GM23338 (cell line): ENCODE measurements around the gene MMP25. TPM values are rescaled to one million over a fixed set of nuclear protein-coding genes. Genes with fewer than 3 reads are reported as not detected.
"Not testable (repeated sequence)": the region's sequence is repeated elsewhere in the genome, so short reads cannot be mapped to it uniquely, and the experiment has no call there.

Experiments
- ATAC-seq: fragments of 200-7000 bp; cut with Tn5 transposase; 3 replicates; pipeline ENCODE4 v1.9.1; 2020
- DNase-seq: peaks from one replicate; pipeline ENCODE4 v3.0.0-alpha.2; 2015; ENCODE audit warnings: low spot score
- H2AFZ ChIP-seq: fragments of 200-600 bp; sonication (generic); 2 replicates; pipeline ENCODE4 v1.8.0; 2016; ENCODE audit warnings: antibody characterized with exemption, mild to moderate bottlenecking, moderate library complexity
- H3F3A ChIP-seq: fragments of 200-600 bp; sonication (generic); replicated peaks from 2 replicates; pipeline ENCODE4 v1.8.0; 2017; ENCODE audit warnings: antibody characterized with exemption, mixed run types, low read depth
- H3K27ac ChIP-seq: fragments of 200-600 bp; sonication (generic); 2 replicates; pipeline ENCODE4 v1.6.1; 2016; ENCODE audit warnings: low read depth
- H3K27me3 ChIP-seq: fragments of 200-600 bp; sonication (generic); 2 replicates; pipeline ENCODE4 v1.8.0; 2016; ENCODE audit warnings: mild to moderate bottlenecking, mixed run types, moderate library complexity; ENCODE audit not compliant: insufficient read depth
- H3K36me3 ChIP-seq: fragments of 200-600 bp; sonication (generic); 2 replicates; pipeline ENCODE4 v1.8.0; 2016; ENCODE audit warnings: mild to moderate bottlenecking; ENCODE audit not compliant: insufficient read depth
- H3K4me1 ChIP-seq: fragments of 200-600 bp; sonication (generic); 2 replicates; pipeline ENCODE4 v1.8.0; 2016; ENCODE audit warnings: mild to moderate bottlenecking, moderate library complexity; ENCODE audit not compliant: insufficient read depth
- H3K4me2 ChIP-seq: fragments of 200-600 bp; sonication (generic); 2 replicates; pipeline ENCODE4 v1.7.1; 2017; ENCODE audit warnings: mixed run types
- H3K4me3 ChIP-seq: fragments of 200-600 bp; sonication (generic); 2 replicates; pipeline ENCODE4 v1.6.1; 2016; ENCODE audit warnings: mixed run types
- H3K79me2 ChIP-seq: fragments of 200-600 bp; sonication (generic); replicated peaks from 2 replicates; pipeline ENCODE4 v1.8.0; 2017; ENCODE audit warnings: mild to moderate bottlenecking; ENCODE audit not compliant: insufficient read depth
- H3K9me2 ChIP-seq: fragments of 200-600 bp; sonication (generic); 2 replicates; pipeline ENCODE4 v1.8.0; 2017; ENCODE audit not compliant: insufficient read depth
- H4K20me1 ChIP-seq: fragments of 200-600 bp; sonication (generic); replicated peaks from 2 replicates; pipeline ENCODE4 v1.8.0; 2017; ENCODE audit warnings: mild to moderate bottlenecking; ENCODE audit not compliant: insufficient read depth
- H3K27ac Mint-ChIP-seq: 2 replicates; pipeline ENCODE4 v1.8.0; 2020; ENCODE audit warnings: inconsistent platforms, mild to moderate bottlenecking, moderate library complexity, mixed read lengths
- H3K27me3 Mint-ChIP-seq: 3 replicates; pipeline ENCODE4 v1.8.0; 2022; ENCODE audit warnings: low read depth, mild to moderate bottlenecking, moderate library complexity, mixed read lengths, inconsistent platforms; ENCODE audit not compliant: insufficient read depth, poor library complexity
- H3K36me3 Mint-ChIP-seq: 3 replicates; pipeline ENCODE4 v1.8.0; 2021; ENCODE audit warnings: low read depth, mild to moderate bottlenecking, inconsistent platforms, moderate library complexity, mixed read lengths
- H3K4me1 Mint-ChIP-seq: 3 replicates; pipeline ENCODE4 v1.8.0; 2020; ENCODE audit warnings: mild to moderate bottlenecking, inconsistent platforms, mixed read lengths
- H3K4me3 Mint-ChIP-seq: 3 replicates; pipeline ENCODE4 v1.8.0; 2021; ENCODE audit warnings: moderate library complexity, mild to moderate bottlenecking, inconsistent platforms, mixed read lengths
- H3K9me3 Mint-ChIP-seq: 3 replicates; pipeline ENCODE4 v1.8.0; 2020; ENCODE audit warnings: moderate library complexity, mild to moderate bottlenecking, inconsistent platforms, mixed read lengths
- EZH2 ChIP-seq: fragments of 200-600 bp; sonication (generic); IDR thresholded peaks from one replicate; pipeline ENCODE4 v1.8.0; 2017; ENCODE audit warnings: antibody characterized with exemption, mild to moderate bottlenecking, low read depth; ENCODE audit not compliant: unreplicated experiment
- EZH2phosphoT487 ChIP-seq: fragments of 200-600 bp; sonication (generic); IDR thresholded peaks from one replicate; pipeline ENCODE4 v1.8.1; 2018; ENCODE audit warnings: antibody characterized with exemption; ENCODE audit not compliant: unreplicated experiment
- JUNB ChIP-seq: IDR thresholded peaks from one replicate; pipeline ENCODE4 v1.6.1; 2016; ENCODE audit warnings: antibody characterized with exemption; ENCODE audit not compliant: unreplicated experiment
- NANOG ChIP-seq: IDR thresholded peaks from 2 replicates; pipeline ENCODE4 v1.6.1; 2016; ENCODE audit warnings: antibody characterized with exemption, borderline replicate concordance
- POLR2AphosphoS5 ChIP-seq: IDR thresholded peaks from 2 replicates; pipeline ENCODE4 v1.6.1; 2016; ENCODE audit warnings: antibody characterized with exemption, low read depth
- ZNF114 ChIP-seq: fragments of 250-450 bp; sonication (Bioruptor Pico); IDR thresholded peaks from 2 replicates; pipeline ENCODE4 v1.5.0; 2020; ENCODE audit warnings: mild to moderate bottlenecking, moderate library complexity
- ZNF331 ChIP-seq: fragments of 250-450 bp; sonication (Bioruptor Pico); IDR thresholded peaks from 2 replicates; pipeline ENCODE4 v1.5.0; 2020; ENCODE audit warnings: low read depth, mild to moderate bottlenecking, moderate library complexity
- polyA plus RNA-seq: library from polyadenylated mRNA; unstranded; fragments of >200 nt; fragmentation: Nextera tagmentation; extraction: Ambion mirVana; gene quantifications from 2 replicates; pipeline ENCODE4 v1.2.1, GENCODE V29; 2016
- total RNA-seq: library from RNA; depleted of rRNA; stranded (reverse); fragments of >200 nt; shearing (Covaris generic); gene quantifications from 2 replicates; pipeline ENCODE4 v1.2.3, GENCODE V29; 2014
- TF ChIP-seq, protein P1 (sequence below), 2 experiments: fragments of 200-600 bp in 1 of 2; sonication (generic) in 1 of 2; conservative IDR thresholded peaks; 2 replicates each; pipeline versions ENCODE4 v1.5.1 to v1.6.1; 2016 to 2017; ENCODE audit warnings: antibody characterized with exemption in 2 of 2, low read depth in 2 of 2, mild to moderate bottlenecking in 2 of 2, moderate library complexity in 1 of 2
- TF ChIP-seq, protein P2 (sequence below): IDR thresholded peaks from one replicate; pipeline ENCODE4 v1.6.1; 2018; ENCODE audit warnings: antibody characterized with exemption; ENCODE audit not compliant: unreplicated experiment

The MMP25 gene
- total and polyA plus RNA-seq, 2 experiments from 2014 or later, result 7.7 to 15.9 TPM

DNA sequence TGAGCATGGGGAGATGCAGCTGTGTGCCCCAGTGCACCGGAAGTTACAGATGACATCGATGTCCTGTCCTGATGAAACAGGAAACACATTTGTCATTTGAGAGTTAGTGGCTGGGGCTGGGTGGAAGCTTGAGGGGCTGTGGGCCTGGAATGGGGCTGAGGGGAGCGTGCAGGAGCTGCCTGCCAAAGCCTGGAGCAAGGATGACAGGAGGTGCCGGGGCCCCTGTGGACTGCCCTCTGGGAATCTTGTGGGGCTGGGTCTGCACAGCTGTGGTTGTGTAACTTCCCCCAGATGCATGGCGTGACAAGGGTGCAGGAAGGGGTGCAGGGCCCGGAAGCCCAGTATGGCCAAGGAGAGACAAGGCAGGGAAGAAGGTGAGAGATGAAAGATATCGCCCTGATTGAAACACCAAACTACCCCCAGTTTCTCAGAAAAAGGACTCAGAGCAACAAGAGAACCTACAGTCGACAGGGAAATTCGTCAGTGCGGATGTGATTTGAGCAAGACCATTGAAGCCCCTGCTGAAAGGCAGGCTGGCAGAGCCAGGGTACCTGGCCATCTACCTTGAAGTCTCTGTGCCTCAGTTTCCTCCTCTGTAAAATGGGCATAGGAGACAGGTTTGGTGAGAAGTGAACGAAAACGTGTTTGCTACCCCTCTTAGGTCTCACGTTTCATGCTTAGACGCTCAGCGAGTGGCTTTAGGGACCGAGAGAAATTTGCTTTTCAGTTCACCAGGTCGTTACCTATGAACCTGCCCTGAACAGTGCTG is 8.8 kb downstream of the MMP25 start:
- no peaks in the 10 kb centered on the region for H3K9me2 ChIP-seq
- DNase-seq, result no peak
- H3K4me3 ChIP-seq, result no peak overlapping the region
- H3K79me2 ChIP-seq, result no peaks in the 10 kb centered on the region; the same call in 1 of the 2 replicates
- peaks cover 10% of the 10 kb centered on the region for H3F3A ChIP-seq
- no peak for ATAC-seq
- TF ChIP-seq NANOG (no peak), ZNF331 (CRISPR knock-in tag) (no peak)
- TF ChIP-seq, protein P1, sequence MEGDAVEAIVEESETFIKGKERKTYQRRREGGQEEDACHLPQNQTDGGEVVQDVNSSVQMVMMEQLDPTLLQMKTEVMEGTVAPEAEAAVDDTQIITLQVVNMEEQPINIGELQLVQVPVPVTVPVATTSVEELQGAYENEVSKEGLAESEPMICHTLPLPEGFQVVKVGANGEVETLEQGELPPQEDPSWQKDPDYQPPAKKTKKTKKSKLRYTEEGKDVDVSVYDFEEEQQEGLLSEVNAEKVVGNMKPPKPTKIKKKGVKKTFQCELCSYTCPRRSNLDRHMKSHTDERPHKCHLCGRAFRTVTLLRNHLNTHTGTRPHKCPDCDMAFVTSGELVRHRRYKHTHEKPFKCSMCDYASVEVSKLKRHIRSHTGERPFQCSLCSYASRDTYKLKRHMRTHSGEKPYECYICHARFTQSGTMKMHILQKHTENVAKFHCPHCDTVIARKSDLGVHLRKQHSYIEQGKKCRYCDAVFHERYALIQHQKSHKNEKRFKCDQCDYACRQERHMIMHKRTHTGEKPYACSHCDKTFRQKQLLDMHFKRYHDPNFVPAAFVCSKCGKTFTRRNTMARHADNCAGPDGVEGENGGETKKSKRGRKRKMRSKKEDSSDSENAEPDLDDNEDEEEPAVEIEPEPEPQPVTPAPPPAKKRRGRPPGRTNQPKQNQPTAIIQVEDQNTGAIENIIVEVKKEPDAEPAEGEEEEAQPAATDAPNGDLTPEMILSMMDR (conservative IDR thresholded peaks at IDR 0.05; ENCODE audit: low read depth in 2 of 2), result no peak
- Mint-ChIP-seq H3K4me1 (peaks cover 25% of the 10 kb centered on the region), H3K9me3 (peaks cover 4% of the 10 kb centered on the region; the same call in 2 of the 3 replicates), H3K4me3 (peak overlapping the region; percentile 16; the same call in 1 of the 3 replicates), H3K36me3 (peaks cover 42% of the 10 kb centered on the region), H3K27ac (no peak overlapping the region), H3K27me3 (peaks cover 14% of the 10 kb centered on the region)
- no peak overlapping the region for H3K27ac ChIP-seq
- 0 out of 2 replicates have a peak overlapping the region, but pooled peaks have one; percentile 14 for H3K4me2 ChIP-seq
- peaks cover 5% of the 10 kb centered on the region; the same call in 1 of the 2 replicates for H3K27me3 ChIP-seq
- peaks cover 7% of the 10 kb centered on the region for H3K4me1 ChIP-seq
- peaks cover 7% of the 10 kb centered on the region; the same call in 1 of the 2 replicates for H4K20me1 ChIP-seq
- H3K36me3 ChIP-seq, result no peaks in the 10 kb centered on the region
- no peak overlapping the region for H2AFZ ChIP-seq

DNA sequence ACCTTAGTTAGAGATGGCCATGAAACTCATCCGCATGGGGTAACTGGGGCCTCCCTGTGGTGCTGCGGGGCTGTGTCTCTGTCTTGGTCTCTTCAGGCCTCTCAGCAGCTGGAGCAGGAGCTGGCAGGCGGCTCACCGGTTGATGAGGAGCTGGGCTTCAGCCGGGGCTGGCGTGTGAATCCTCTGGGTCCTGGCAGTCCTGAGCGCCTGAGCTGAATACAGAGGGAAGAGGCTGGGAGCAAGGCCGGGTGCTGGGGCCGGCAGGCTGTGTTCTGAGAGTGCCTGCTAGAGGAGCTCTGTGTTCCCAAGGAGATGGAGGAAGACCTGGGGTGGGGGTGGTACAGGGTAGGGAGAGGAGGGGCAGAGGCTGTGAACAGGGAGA is 9.4 kb downstream of the MMP25 start:
- Mint-ChIP-seq H3K4me1 (peaks cover 29% of the 10 kb centered on the region), H3K27me3 (peaks cover 15% of the 10 kb centered on the region), H3K36me3 (peaks cover 37% of the 10 kb centered on the region)
- H3K79me2 ChIP-seq, H3K4me3 Mint-ChIP-seq, H3K9me2 ChIP-seq, H3K36me3 ChIP-seq, H3K27ac Mint-ChIP-seq, H3K27ac ChIP-seq, H2AFZ ChIP-seq, H3K4me1 ChIP-seq, H3K4me3 ChIP-seq, ATAC-seq, H4K20me1 ChIP-seq, H3K27me3 ChIP-seq, H3K9me3 Mint-ChIP-seq: not testable (repeated sequence)
- H3K4me2 ChIP-seq, result 0 out of 2 replicates have a peak overlapping the region, but pooled peaks have one; percentile 14
- DNase-seq, result peak; percentile 38
- H3F3A ChIP-seq, result peaks cover 15% of the 10 kb centered on the region

DNA sequence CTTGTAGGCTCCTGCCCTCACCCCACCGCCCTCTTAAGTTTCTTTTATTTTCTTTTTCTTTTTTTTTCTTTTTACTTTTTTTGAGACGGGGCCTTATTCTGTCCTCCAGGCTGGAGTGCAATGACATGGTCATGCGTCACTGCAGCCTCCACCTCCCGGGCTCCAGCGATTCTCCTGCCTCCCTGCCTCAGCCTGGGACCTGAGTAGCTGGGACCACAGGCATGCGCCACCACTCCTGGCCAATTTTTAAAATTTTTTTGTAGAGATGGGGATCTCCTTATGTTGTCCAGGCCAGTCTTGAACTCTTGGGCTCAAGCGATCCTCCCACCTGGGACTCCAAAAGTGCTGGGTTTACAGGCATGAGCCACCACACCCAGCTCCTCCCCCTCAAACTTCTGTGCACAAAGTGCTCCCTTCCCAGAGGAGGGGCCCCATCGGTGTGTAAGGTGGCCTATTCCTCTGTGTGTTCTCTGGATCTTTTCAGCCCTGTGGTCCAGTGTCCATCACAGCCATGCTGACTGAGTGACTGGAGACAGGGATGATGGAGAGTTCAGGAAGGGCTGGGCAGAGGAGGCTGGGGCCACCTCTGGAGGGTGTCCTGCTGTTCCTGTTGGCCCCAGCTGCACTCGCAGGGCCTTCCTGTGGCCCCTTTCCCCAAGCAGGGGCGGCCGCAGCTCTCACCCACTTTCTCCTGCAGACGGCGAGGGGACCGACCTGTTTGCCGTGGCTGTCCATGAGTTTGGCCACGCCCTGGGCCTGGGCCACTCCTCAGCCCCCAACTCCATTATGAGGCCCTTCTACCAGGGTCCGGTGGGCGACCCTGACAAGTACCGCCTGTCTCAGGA is 10.2 kb downstream of the MMP25 start:
- Histone ChIP-seq H3K27me3 (no peaks in the 10 kb centered on the region; the same call in 1 of the 2 replicates), H3F3A (peaks cover 15% of the 10 kb centered on the region), H3K36me3 (no peaks in the 10 kb centered on the region), H3K4me1 (peaks cover 10% of the 10 kb centered on the region), H3K27ac (no peak overlapping the region), H3K79me2 (no peaks in the 10 kb centered on the region; the same call in 1 of the 2 replicates), H3K4me3 (no peak overlapping the region), H3K9me2 (no peaks in the 10 kb centered on the region), H2AFZ (no peak overlapping the region), H3K4me2 (no peak overlapping the region), H4K20me1 (no peaks in the 10 kb centered on the region; the same call in 1 of the 2 replicates)
- peaks cover 15% of the 10 kb centered on the region for H3K27me3 Mint-ChIP-seq
- TF ChIP-seq EZH2 (no peak), EZH2phosphoT487 (no peak), ZNF331 (CRISPR knock-in tag) (no peak), JUNB (no peak), ZNF114 (CRISPR knock-in tag) (no peak), POLR2AphosphoS5 (no peak)
- TF ChIP-seq, protein P2, sequence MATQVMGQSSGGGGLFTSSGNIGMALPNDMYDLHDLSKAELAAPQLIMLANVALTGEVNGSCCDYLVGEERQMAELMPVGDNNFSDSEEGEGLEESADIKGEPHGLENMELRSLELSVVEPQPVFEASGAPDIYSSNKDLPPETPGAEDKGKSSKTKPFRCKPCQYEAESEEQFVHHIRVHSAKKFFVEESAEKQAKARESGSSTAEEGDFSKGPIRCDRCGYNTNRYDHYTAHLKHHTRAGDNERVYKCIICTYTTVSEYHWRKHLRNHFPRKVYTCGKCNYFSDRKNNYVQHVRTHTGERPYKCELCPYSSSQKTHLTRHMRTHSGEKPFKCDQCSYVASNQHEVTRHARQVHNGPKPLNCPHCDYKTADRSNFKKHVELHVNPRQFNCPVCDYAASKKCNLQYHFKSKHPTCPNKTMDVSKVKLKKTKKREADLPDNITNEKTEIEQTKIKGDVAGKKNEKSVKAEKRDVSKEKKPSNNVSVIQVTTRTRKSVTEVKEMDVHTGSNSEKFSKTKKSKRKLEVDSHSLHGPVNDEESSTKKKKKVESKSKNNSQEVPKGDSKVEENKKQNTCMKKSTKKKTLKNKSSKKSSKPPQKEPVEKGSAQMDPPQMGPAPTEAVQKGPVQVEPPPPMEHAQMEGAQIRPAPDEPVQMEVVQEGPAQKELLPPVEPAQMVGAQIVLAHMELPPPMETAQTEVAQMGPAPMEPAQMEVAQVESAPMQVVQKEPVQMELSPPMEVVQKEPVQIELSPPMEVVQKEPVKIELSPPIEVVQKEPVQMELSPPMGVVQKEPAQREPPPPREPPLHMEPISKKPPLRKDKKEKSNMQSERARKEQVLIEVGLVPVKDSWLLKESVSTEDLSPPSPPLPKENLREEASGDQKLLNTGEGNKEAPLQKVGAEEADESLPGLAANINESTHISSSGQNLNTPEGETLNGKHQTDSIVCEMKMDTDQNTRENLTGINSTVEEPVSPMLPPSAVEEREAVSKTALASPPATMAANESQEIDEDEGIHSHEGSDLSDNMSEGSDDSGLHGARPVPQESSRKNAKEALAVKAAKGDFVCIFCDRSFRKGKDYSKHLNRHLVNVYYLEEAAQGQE, result no peak
- peaks cover 28% of the 10 kb centered on the region for H3K36me3 Mint-ChIP-seq
- DNase-seq (no peak), ATAC-seq (no peak)
- peaks cover 24% of the 10 kb centered on the region for H3K4me1 Mint-ChIP-seq
- peaks cover 4% of the 10 kb centered on the region; the same call in 2 of the 3 replicates for H3K9me3 Mint-ChIP-seq
- H3K27ac Mint-ChIP-seq, result no peak overlapping the region
- no peak overlapping the region for H3K4me3 Mint-ChIP-seq
